ENCODE measurements around the gene ERI3. TPM values are rescaled to one million over a fixed set of nuclear protein-coding genes. Genes with fewer than 3 reads are reported as not detected.

ERI3 gene
- polyA plus RNA-seq, 1 donor from 2014 or later, result 92.5 TPM

DNA sequence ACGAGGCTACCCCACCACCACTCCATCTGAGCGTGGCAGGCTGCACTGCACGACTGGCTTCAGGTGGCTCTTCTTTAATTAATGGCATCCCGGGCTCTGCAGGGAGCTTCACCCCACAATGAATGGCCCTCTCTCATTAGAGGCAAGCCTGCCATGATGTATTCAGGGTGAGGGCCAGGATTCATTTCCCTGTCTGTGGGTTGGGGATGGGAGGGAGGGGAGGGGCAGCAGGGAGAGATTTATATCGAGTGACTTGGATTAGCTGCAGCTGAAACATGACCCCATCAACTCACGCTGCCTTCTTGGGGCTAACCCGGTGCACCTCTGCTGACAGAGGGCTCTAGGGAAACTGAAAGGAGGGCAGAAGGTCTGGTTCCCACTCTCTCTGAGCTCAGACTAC is 54.2 kb downstream of the ERI3 start:
- Histone ChIP-seq H3K27ac (ENCODE audit: low read length) (no peak overlapping the region), H3K27me3 (ENCODE audit: insufficient read depth, low read depth, low read length) (no peaks in the 10 kb centered on the region), H3K4me2 (ENCODE audit: low read length) (no peak overlapping the region), H3K9ac (ENCODE audit: low read length) (no peak overlapping the region), H3K79me2 (replicated peaks; ENCODE audit: insufficient read depth, low read length) (no peaks in the 10 kb centered on the region), H3F3A (ENCODE audit: insufficient read depth, low read length, poor library complexity, severe bottlenecking) (no peaks in the 10 kb centered on the region), H2AFZ (ENCODE audit: low read depth, low read length) (no peak overlapping the region), H3K9me3 (ENCODE audit: low read length) (no peaks in the 10 kb centered on the region), H3K9me2 (ENCODE audit: insufficient read depth, low read length) (no peaks in the 10 kb centered on the region), H3K36me3 (ENCODE audit: insufficient read depth, low read length) (no peaks in the 10 kb centered on the region), H3K4me3 (ENCODE audit: low read length) (no peak overlapping the region), H4K20me1 (ENCODE audit: insufficient read depth) (no peaks in the 10 kb centered on the region)
- TF ChIP-seq RAD21 (conservative IDR thresholded peaks at IDR 0.05) (no peak), CTCF (IDR thresholded peaks at IDR 0.05; ENCODE audit: poor library complexity, severe bottlenecking) (no peak)

DNA sequence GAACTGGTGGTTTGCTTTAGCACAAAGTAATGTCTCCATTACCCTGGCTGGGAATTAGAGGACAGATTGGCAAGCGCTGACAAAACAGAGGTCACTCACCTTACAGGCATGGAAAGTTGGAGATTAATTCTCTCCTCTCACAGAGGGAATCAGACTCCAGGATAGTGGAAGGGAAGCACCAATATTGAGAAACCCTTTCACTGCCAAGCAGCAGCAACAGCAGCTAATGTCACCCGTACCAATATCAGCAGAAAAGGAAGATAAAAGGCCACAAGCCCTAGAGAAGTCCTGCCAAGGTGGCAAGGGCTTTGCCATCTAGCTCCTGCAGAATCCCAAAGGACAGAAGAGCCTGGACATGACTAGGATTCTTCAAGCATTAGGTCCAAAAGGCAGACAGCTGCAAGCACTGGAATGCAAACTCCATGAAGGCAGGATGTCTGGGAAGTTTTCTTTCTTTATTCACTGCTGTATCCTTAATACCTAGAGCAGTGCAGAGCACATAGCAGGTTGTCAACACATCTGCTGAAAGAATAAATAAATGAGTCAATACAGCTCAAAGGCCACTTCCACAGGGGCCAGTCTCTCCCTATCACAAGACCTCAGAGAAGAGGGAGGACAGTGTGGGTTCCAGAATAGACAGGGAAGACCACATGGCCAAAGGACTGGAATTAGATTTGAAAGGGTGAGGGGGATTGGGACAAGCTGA is 57.2 kb downstream of the ERI3 start:
- Histone ChIP-seq H3K79me2 (replicated peaks; ENCODE audit: insufficient read depth, low read length) (no peaks in the 10 kb centered on the region), H3K9me3 (ENCODE audit: low read length) (no peaks in the 10 kb centered on the region), H2AFZ (ENCODE audit: low read depth, low read length) (no peak overlapping the region), H3K4me2 (ENCODE audit: low read length) (no peak overlapping the region), H3K27ac (ENCODE audit: low read length) (no peak overlapping the region), H3K9me2 (ENCODE audit: insufficient read depth, low read length) (no peaks in the 10 kb centered on the region), H3F3A (ENCODE audit: insufficient read depth, low read length, poor library complexity, severe bottlenecking) (no peaks in the 10 kb centered on the region), H4K20me1 (ENCODE audit: insufficient read depth) (no peaks in the 10 kb centered on the region), H3K9ac (ENCODE audit: low read length) (peak overlapping the region; percentile 41), H3K4me3 (ENCODE audit: low read length) (peak overlapping the region; percentile 51), H3K36me3 (ENCODE audit: insufficient read depth, low read length) (no peaks in the 10 kb centered on the region), H3K27me3 (ENCODE audit: insufficient read depth, low read depth, low read length) (no peaks in the 10 kb centered on the region)
- TF ChIP-seq TAF1 (IDR thresholded peaks at IDR 0.05; ENCODE audit: low read depth) (no peak), CTCF (IDR thresholded peaks at IDR 0.05; ENCODE audit: poor library complexity, severe bottlenecking) (no peak), REST (IDR thresholded peaks at IDR 0.05; ENCODE audit: borderline replicate concordance) (no peak), SMC3 (conservative IDR thresholded peaks at IDR 0.05; ENCODE audit: poor library complexity) (no peak), POLR2AphosphoS5 (IDR thresholded peaks at IDR 0.05) (no peak), MXI1 (conservative IDR thresholded peaks at IDR 0.05; ENCODE audit: poor library complexity, severe bottlenecking) (no peak), EZH2 (IDR thresholded peaks at IDR 0.05; ENCODE audit: borderline replicate concordance, insufficient read depth, low read length, poor library complexity, severe bottlenecking) (no peak)
